Limb (tissue), 2 donors: ENCODE measurements around the gene APLP2.
"Not testable (repeated sequence)": the region's sequence is repeated elsewhere in the genome, so short reads cannot be mapped to it uniquely, and the experiment has no call there.

ENCODE experiments used
- DNase-seq, 2 donors: peaks; one replicate each; pipeline ENCODE4 v3.0.0-alpha.2; 2016; ENCODE audit errors: extremely low spot score in 2 of 2

The APLP2 gene

GRCh38 chr11:130090517-130090916 lies 20.8 kb downstream of the APLP2 start:
- not testable (repeated sequence) for DNase-seq

GRCh38 chr11:130091169-130091568 lies 21.5 kb downstream of the APLP2 start:
- not testable (repeated sequence) for DNase-seq

GRCh38 chr11:130092661-130093060 lies 23.0 kb downstream of the APLP2 start:
- DNase-seq = no peak

- no peak for DNase-seq
Measured at GRCh38 chr11:130094614-130095013, 24.9 kb downstream of the APLP2 start.

GRCh38 chr11:130095326-130095725 lies 25.6 kb downstream of the APLP2 start:
- no peak for DNase-seq

GRCh38 chr11:130096042-130096441 lies 26.3 kb downstream of the APLP2 start:
- no peak for DNase-seq

- DNase-seq = no peak
Measured at GRCh38 chr11:130096823-130097222, 27.1 kb downstream of the APLP2 start.

- no peak for DNase-seq
Measured at GRCh38 chr11:130097285-130097684, 27.6 kb downstream of the APLP2 start.

GRCh38 chr11:130099356-130099755 lies 29.7 kb downstream of the APLP2 start:
- DNase-seq = no peak

- DNase-seq = no peak
Measured at GRCh38 chr11:130100381-130101095, 30.8 kb downstream of the APLP2 start.

- no peak for DNase-seq
Measured at GRCh38 chr11:130101661-130102060, 32.0 kb downstream of the APLP2 start.

- no peak for DNase-seq
Measured at GRCh38 chr11:130102301-130103249, 32.9 kb downstream of the APLP2 start.

GRCh38 chr11:130103296-130103814 lies 33.7 kb downstream of the APLP2 start:
- peak in 1 of 2 donors; percentile 43 for DNase-seq

GRCh38 chr11:130106381-130106780 lies 36.7 kb downstream of the APLP2 start:
- DNase-seq = no peak

GRCh38 chr11:130108671-130109070 lies 39.0 kb downstream of the APLP2 start:
- DNase-seq = not testable (repeated sequence)

GRCh38 chr11:130109386-130109785 lies 39.7 kb downstream of the APLP2 start:
- no peak for DNase-seq

GRCh38 chr11:130110339-130111108 lies 40.8 kb downstream of the APLP2 start:
- DNase-seq = no peak

GRCh38 chr11:130112071-130112830 lies 42.6 kb downstream of the APLP2 start:
- no peak for DNase-seq

- DNase-seq = no peak
Measured at GRCh38 chr11:130114281-130114680, 44.6 kb downstream of the APLP2 start.

- no peak for DNase-seq
Measured at GRCh38 chr11:130114726-130115125, 45.0 kb downstream of the APLP2 start.

GRCh38 chr11:130115218-130115617 lies 45.5 kb downstream of the APLP2 start:
- DNase-seq = no peak
